ENCODE measurements around the gene GLRX. TPM values are rescaled to one million over a fixed set of nuclear protein-coding genes. Genes with fewer than 3 reads are reported as not detected.

GLRX gene
- total RNA-seq, 1 donor from 2014 or later, result 63.3 TPM

GRCh38 chr5:95842854-95843544 is 20.5 kb upstream of the GLRX start:
- Histone ChIP-seq H3K4me1 (peaks cover 19% of the 10 kb centered on the region), H3K9me3 (no peaks in the 10 kb centered on the region), H3K27me3 (no peaks in the 10 kb centered on the region), H3K36me3 (no peaks in the 10 kb centered on the region), H3K27ac (peak overlapping the region; percentile 52), H3K4me3 (no peak overlapping the region)
- DNase-seq (ENCODE audit: extremely low spot score in 2 of 2), result peak in 1 of 2 donors; percentile 92
- intact Hi-C loops (cut with DNase I), result loop anchor here (2.0 to 10.0 kb wide), 2 partner anchors 20 to 198 kb away; partner anchors contain the start of genes GLRX and RFESD
- TF ChIP-seq POLR2A (IDR thresholded peaks at IDR 0.05), result no peak
- no peak for TF ChIP-seq CTCF (IDR thresholded peaks at IDR 0.05)
- TF ChIP-seq POLR2AphosphoS5 (IDR thresholded peaks at IDR 0.05; ENCODE audit: insufficient read depth in 1 of 2, low read depth in 1 of 2), result no peak

GRCh38 chr5:95841914-95842812 is 19.6 kb upstream of the GLRX start:
- peak overlapping the region; percentile 52 for H3K27ac ChIP-seq
- H3K36me3 ChIP-seq, result no peaks in the 10 kb centered on the region
- H3K27me3 ChIP-seq, result no peaks in the 10 kb centered on the region
- H3K9me3 ChIP-seq, result no peaks in the 10 kb centered on the region
- TF ChIP-seq POLR2AphosphoS5 (IDR thresholded peaks at IDR 0.05; ENCODE audit: insufficient read depth in 1 of 2, low read depth in 1 of 2) (peak; percentile 35 to 85), POLR2A (IDR thresholded peaks at IDR 0.05) (no peak)
- DNase-seq (ENCODE audit: extremely low spot score in 2 of 2), result peak in 1 of 2 donors; percentile 98
- H3K4me1 ChIP-seq, result peaks cover 19% of the 10 kb centered on the region
- H3K4me3 ChIP-seq, result no peak overlapping the region
- intact Hi-C loops (cut with DNase I), result loop anchor here (2.0 to 10.0 kb wide), 2 partner anchors 19 to 197 kb away; partner anchors contain the start of genes GLRX and RFESD

GRCh38 chr5:95840956-95841705 is 18.6 kb upstream of the GLRX start:
- Histone ChIP-seq H3K27me3 (no peaks in the 10 kb centered on the region), H3K36me3 (no peaks in the 10 kb centered on the region), H3K27ac (peak overlapping the region; percentile 47), H3K9me3 (no peaks in the 10 kb centered on the region), H3K4me3 (no peak overlapping the region), H3K4me1 (peaks cover 21% of the 10 kb centered on the region)
- TF ChIP-seq POLR2A (IDR thresholded peaks at IDR 0.05), result no peak
- no peak for DNase-seq (ENCODE audit: extremely low spot score in 2 of 2)
- intact Hi-C loops (cut with DNase I), result loop anchor here (10.0 kb wide), 1 partner anchor 196 kb away; the partner anchor contains the start of gene RFESD

GRCh38 chr5:95839658-95840057 is 17.1 kb upstream of the GLRX start:
- no peak for TF ChIP-seq CTCF (IDR thresholded peaks at IDR 0.05)
- H3K27ac ChIP-seq, result no peak overlapping the region
- H3K9me3 ChIP-seq, result no peaks in the 10 kb centered on the region
- H3K36me3 ChIP-seq, result no peaks in the 10 kb centered on the region
- intact Hi-C loops (cut with DNase I), result loop anchor here (10.0 kb wide), 1 partner anchor 195 kb away; the partner anchor contains the start of gene RFESD
- H3K4me3 ChIP-seq, result no peak overlapping the region
- H3K27me3 ChIP-seq, result no peaks in the 10 kb centered on the region
- peaks cover 35% of the 10 kb centered on the region for H3K4me1 ChIP-seq
- no peak for DNase-seq (ENCODE audit: extremely low spot score in 2 of 2)

- Histone ChIP-seq H3K4me3 (no peak overlapping the region), H3K4me1 (peaks cover 37% of the 10 kb centered on the region), H3K27me3 (no peaks in the 10 kb centered on the region), H3K36me3 (no peaks in the 10 kb centered on the region), H3K27ac (no peak overlapping the region), H3K9me3 (no peaks in the 10 kb centered on the region)
- intact Hi-C loops (cut with DNase I), result no loop called here
- TF ChIP-seq CTCF (IDR thresholded peaks at IDR 0.05), result no peak
- no peak for TF ChIP-seq POLR2AphosphoS5 (IDR thresholded peaks at IDR 0.05; ENCODE audit: insufficient read depth in 1 of 2, low read depth in 1 of 2)
- no peak for TF ChIP-seq POLR2A (IDR thresholded peaks at IDR 0.05)
- DNase-seq (ENCODE audit: extremely low spot score in 2 of 2), result no peak
These were observed 16.0 kb upstream of the GLRX start for GRCh38 chr5:95838556-95838955.

Measured in vagina (tissue), 2 donors.